Activated T-helper 1 cell treated with anti-CD3 and anti-CD28 coated beads, Interleukin-2, amount 50 U/mL, for 16 hours (primary cell): ENCODE data around the gene IL1R1.
"Not testable (repeated sequence)": the region's sequence is repeated elsewhere in the genome, so short reads cannot be mapped to it uniquely, and the experiment has no call there.

ENCODE experiments used
- DNase-seq, 2 donors: peaks; one replicate each; pipeline ENCODE4 v3.0.0-alpha.2; 2020; ENCODE audit warnings: low read depth in 1 of 2, low spot score in 1 of 2

Gene IL1R1

DNA sequence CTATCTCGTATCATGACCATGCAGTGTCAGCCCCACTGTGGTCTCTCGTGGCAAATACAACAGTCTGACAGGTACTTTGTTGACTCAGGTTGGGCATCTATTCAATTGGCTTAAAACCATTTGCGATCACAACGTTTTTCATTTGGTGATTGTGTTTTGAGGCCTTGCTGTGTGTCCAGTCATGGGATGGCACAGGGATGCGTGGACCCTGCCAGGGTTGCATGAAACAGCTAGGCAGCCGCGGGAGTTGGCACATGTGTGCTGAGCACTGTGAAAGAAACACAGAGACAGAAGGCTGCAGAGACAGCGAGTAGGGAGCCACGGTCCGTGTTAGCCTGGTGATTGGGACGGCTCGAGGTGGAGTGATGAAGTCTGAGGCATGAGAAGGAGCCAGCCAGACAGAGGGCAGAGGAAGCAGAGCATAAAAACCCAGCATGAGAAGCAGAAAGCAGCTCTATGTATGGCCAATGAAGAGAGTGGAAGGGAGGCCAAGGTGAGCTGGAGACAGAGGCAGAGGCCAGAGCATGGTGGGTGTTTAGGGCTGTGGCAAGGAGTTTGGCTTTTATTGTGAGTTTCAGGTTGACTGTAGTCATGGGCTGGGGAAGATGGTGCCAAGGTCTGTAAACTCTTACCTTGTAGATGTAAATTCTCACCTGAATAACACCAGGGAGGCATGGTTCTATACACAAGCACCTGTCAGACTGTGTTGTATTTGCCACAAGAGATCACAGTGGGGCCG, 31.8 kb upstream of the IL1R1 start:
- no peak for DNase-seq

DNA sequence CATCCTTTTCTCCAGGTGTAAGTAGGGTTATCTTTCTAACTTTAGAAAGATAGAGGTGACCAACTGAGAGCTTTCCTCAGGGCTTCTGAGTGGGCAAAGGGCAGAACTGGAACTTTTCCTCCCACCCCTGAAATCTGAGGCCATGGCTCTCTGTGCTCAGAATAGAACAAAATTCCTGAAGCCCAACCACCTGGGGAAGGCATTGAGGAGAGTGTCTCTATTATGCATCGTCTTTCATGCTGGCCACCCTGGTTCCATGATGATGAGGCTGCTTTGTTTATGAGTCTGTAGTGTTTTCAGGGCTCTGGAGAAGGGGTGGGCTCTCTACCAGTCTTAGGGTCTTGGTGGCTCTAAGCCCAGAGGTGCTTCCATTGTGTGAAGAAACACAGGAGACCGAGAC, 30.7 kb upstream of the IL1R1 start:
- DNase-seq, result no peak

- no peak for DNase-seq
These were observed 30.3 kb upstream of the IL1R1 start for GRCh38 chr2:102112271-102112670.

DNA sequence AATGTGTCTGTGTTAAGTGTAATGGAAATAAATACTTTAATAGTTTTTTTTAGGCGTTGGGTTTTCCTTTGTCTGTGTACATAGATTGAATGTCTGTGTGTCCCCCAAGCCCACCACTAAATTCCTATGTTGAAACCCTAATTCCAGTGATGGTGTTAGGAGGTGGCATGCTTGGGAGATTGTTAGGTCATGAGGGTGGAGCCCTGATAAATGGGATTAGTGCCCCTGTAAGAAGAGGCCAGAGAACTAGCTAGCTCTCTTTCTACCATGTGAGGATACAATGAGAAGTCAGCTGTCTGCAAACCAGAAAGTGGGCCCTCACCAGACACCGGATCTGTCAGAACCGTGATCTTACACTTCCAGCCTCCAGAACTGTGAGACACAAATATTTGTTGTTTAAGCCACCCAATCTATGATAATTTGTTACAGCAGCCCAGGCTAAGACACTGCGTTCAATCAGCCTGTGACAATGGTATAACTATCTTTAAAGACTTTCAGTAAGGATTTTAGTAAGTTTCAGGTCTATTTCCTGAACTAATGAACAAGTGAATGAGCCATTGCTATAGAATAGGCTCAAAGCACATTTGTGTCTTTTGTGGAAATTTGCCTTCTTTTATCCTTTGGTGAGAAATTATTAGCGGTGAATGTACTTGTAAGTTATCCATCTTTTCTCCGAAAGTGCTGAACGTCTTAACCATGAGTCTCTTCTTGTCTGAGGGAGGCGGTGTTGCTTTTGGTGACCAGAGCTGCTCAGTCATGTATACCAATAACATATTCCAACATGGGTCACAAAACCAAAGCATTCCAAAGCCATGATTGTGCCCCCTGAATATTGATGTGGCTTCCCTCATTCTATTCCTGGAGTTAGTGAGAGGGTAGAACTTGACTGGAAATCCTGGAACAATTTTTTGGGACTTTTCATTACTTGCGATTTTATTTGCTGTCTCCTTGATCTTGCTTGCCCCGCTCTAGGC, 29.6 kb upstream of the IL1R1 start:
- no peak for DNase-seq

GRCh38 chr2:102114290-102114721, 28.2 kb upstream of the IL1R1 start:
- DNase-seq, result no peak

DNA sequence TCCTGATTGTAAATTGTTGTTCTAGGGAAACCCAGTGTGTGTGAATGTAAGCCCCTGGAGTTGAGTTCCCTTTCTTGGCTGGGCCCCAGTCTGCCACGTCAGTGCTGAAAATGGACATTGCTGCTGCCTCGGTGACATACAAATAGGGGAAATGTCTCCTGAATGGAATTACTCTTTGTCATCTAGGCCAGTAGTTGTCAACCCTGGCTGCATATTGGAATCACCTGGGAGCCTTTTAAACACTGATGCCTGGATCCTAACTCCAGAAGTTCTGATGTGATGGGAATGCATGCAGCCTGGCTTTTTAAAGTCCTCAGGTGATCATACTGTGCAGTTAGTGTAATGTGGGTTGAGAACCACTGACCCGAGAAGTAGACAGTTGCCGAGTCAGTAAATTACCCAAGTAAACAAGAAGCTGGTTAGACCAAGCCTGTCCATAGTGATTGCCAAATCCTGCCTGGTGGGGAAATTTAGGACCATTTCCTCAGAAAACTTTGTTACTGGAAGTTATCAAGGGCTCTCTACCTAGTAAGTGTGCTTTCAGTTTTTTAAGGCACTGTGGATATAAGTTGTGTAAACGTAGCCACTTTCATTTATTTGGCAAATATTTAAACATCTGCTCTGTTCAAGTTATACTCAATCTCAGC, 27.6 kb upstream of the IL1R1 start:
- no peak for DNase-seq

GRCh38 chr2:102116630-102117471, 25.7 kb upstream of the IL1R1 start:
- DNase-seq, result no peak

DNA sequence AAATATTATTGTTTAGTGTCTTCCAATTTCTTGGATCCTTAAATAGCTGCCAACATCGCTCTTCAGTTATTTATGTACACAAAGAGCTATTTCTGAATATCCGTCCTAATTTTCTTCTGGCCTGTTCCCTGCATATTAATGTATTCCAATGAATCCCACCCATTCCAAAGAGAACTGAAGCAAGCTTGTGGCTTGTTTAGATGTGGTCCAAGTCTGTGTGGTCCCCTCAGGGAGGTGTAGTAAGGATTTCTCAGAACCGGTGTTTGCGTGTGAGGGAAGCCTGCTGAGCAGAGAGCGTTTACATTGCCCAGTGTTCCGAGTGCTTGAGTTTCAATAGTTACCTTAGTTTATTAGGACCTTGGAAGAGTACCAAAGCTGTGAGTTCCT, 25.1 kb upstream of the IL1R1 start:
- no peak for DNase-seq

DNA sequence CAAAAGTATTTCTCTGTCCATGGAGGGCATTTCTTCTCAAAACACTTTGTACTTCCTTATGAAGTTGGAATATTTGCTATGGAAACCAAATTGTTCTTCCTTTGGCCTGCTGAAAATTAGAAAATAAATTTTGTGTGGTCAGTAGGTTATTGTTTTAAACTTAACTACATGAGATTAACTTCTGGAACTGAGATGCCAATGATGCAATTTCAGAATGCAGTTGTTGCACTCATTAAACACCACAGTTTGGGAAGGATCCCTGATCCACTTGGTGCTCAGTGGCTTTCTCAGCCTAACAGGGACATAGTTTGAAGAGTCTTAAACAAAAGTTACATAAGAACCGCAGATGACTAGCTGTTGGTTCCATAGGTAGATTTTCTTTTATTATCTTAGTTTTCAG, 23.3 kb upstream of the IL1R1 start:
- DNase-seq, result no peak

- DNase-seq, result no peak
These were observed 22.3 kb upstream of the IL1R1 start for GRCh38 chr2:102120261-102120660.

GRCh38 chr2:102120701-102121159, 21.8 kb upstream of the IL1R1 start:
- DNase-seq, result no peak

DNA sequence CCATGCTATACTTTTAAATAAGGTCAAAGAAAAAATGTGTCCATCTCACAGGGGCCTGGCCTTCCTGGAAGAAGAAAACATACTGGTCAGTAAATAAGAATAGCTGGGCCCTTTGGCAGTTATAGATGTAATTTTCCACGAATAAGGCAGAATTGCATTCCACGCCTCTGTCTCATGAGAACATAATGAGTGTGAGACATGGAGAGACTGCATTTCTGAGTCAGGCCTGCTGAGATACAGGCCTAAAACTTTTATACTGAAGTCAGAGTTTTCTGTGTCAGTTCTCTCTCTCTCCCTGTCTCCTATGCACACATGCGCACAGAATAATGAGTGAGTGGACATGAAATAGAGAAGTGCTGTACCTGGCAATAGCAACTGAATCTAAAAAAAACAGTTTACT, 20.4 kb upstream of the IL1R1 start:
- DNase-seq, result no peak

DNA sequence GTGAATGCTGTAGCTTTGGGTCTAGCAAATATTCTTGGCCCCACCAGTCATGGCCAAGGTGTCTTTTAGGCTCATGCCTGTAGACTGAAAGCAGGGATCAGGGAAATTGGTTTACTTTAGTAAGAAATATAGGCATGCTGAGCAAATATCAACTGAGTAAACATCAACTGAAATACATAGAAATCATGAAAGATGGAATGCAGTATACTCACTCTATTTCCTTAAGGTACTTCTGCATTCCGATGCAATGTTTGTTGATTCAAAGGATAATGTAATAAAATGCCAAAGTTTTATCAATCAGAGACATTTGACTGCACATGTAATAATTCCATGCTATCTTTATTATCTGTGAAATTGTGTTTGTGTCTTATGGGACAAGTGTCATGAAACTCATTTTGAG, 19.6 kb upstream of the IL1R1 start:
- no peak for DNase-seq

DNA sequence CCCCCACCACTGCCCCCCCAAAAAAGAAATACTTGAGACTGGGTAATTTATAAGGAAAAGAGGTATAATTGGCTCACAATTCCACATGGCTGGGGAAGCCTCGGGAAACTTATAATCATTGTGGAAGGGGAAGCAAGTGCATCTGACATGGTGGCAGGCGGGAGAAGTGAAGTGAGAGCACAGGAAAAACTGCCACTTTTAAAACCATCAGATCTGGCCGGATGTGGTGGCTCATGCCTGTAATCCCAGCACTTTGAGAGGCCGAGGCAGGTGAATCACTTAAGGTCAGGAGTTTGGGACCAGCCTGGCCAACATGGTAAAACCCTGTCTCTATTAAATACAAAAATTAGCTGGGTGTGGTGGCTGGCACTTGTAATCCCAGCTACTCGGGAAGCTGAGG, 18.1 kb upstream of the IL1R1 start:
- DNase-seq, result not testable (repeated sequence)

GRCh38 chr2:102126169-102126568, 16.4 kb upstream of the IL1R1 start:
- DNase-seq, result no peak

DNA sequence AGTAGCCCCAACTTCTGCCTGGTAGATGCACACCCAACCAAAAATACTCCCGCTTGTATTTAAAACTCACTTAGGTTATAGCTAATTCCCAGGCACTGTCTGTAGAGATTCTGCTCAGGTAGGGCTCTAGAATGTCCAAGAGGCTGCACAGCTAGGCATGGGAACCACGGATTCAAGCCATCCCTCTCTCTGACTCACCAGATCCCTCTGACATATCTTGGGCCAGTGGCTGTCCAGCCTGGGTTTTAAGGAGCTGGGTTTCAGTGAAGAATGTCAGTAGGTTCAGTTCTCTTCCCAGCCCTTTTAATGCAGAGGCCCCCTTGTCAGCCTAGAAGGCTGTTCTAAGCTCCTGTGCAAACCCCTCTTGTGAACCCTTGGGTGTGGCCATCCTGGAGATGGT, 15.9 kb upstream of the IL1R1 start:
- no peak for DNase-seq

GRCh38 chr2:102129082-102129481, 13.5 kb upstream of the IL1R1 start:
- no peak for DNase-seq

- no peak for DNase-seq
These were observed 12.4 kb upstream of the IL1R1 start for GRCh38 chr2:102129951-102130646.

GRCh38 chr2:102130647-102130991, 11.9 kb upstream of the IL1R1 start:
- no peak for DNase-seq

- no peak for DNase-seq
These were observed 11.0 kb upstream of the IL1R1 start for GRCh38 chr2:102131564-102131963.
